ENCODE measurements around the gene NOA1.
"Not testable (repeated sequence)": the region's sequence is repeated elsewhere in the genome, so short reads cannot be mapped to it uniquely, and the experiment has no call there.

The NOA1 gene

DNA sequence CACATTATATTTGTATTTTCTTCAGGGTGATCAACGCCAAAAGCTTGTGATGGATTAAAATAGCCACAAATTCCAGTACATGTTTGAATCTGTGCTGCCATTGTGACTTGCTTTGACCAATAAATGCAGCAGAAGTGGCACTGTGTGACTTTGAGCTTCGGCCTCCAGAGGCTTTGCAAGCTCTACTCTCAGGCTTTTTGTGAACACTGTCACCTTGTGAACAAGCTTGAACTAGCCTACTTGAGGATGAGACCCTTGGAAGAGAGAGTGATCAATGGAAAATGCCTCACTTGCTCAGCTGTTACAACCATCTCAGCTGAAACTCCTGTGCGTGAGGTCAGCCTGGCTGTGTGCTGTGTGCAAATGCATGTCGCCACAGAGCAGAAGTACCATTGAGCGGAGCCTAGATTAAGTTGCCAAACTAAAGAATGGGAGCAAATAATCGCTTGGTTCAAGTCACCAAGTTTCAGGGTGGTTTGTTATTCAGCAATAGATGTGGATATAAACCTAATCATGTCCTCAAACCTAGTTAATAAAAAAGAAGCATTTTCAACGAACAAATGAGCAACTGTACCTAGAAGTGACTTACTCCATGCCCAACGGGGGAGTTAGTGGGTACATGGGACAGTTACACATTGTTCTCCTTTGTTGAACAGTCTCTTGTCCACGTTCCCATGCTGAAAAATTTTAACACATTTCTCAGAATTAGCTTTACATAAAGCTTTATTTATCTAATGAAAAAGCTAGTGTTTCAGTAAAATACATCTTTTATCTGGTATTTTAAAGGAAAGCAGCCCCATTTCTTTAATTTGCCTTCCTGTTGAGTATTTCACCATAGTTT is 23.5 kb downstream of the NOA1 start:
- no peak for DNase-seq

DNA sequence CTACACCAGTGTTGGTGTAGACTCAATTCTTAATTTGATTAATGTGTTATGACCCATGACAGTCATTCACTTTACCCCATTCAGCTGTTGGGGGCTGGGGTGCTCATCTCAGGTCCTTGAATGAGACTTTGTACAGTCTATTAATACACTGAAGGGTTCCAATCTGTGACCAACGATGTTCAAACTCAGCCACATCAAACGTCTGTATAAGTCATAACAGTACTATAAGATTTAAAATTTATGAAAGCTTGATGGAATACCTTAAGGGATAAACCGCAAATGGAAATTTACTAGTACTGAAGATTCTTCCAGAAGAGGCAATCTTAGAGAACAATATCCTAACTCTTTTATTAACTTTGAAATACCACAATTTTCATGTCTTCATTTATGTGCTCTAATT is 36.0 kb downstream of the NOA1 start:
- no peak for DNase-seq

DNA sequence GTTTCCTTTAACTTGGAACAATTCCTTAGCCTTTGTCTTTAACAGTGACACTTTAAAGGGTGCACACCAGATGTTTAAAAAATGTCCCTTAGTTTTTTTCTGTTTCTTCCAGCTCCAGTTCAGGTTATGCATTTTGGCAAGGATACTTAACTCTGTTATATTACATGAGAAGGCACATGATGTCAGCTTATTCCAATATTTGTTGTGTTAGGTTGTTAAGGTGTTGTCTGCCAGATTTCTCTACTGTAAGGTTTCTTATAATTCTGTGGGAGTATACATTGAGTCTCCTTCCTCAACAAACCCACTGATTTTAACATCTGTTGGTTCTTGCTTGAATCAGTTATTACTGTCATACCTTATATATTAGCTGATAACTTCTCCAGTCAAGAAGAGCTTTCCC is 36.4 kb downstream of the NOA1 start:
- no peak for DNase-seq

DNA sequence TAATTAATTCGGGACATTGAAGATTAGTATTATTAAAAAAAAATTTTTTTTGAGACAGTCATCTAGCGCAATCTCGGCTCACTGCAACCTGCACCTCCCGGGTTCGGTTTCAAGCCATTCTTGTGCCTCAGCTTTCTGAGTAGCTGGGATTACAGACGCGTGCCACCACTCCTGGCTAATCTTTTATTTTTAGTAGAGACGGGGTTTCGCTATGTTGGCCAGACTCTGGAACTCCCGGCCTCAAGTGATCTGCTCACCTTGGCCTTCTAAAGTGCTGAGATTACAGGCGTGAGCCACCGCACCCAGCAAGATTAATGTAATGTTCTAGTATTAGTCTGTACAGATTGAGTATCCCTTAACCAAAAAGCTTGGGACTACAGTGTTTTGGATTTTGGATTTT is 37.0 kb downstream of the NOA1 start:
- no peak for DNase-seq

DNA sequence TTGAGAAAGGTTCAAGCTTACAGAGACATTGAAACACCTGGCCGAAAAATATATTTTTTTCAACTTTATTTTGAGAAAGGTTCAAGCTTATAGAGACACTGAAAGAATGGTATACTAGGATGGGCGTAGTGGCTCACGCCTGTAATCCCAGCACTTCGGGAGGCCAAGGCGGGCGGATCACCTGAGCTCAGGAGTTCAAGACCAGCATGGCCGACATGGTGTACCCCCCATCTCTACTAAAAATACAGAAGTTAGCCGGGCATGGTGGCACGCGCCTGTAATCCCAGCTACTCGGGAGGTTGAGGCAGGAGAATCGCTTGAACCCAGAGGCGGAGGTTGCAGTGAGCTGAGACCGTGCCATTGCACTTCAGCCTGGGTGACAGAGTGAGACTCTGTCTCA is 37.6 kb downstream of the NOA1 start:
- DNase-seq = not testable (repeated sequence)

DNA sequence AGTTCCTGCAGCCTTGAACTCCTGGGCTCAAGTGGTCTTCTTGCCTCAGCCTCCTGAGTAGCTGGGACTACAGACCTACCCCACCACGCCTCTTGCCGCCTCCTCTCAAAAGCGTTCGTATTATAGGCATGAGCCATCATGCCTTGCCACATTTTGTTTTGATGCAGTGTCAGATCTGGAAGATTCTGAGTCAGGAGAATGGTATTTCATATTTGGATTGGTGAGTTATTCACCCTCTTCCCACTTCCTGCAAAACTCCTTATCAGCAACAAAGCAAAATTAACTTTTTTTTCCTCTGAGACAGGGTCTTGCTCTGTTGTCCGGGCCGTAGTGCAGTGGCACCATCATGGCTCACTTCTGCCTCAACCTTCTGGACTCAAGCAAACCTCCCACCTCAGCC is 40.1 kb downstream of the NOA1 start:
- no peak for DNase-seq

DNA sequence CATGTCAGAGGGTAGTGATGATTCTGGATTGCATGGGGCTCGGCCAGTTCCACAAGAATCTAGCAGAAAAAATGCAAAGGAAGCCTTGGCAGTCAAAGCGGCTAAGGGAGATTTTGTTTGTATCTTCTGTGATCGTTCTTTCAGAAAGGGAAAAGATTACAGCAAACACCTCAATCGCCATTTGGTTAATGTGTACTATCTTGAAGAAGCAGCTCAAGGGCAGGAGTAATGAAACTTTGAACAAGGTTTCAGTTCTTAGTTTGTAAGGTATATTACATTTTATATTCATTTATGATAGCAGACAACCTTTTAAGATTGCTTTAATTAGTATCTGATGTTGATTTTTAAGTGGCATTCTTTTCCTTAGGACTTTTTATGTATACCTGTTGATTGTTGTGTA is 45.5 kb downstream of the NOA1 start:
- no peak for DNase-seq

DNA sequence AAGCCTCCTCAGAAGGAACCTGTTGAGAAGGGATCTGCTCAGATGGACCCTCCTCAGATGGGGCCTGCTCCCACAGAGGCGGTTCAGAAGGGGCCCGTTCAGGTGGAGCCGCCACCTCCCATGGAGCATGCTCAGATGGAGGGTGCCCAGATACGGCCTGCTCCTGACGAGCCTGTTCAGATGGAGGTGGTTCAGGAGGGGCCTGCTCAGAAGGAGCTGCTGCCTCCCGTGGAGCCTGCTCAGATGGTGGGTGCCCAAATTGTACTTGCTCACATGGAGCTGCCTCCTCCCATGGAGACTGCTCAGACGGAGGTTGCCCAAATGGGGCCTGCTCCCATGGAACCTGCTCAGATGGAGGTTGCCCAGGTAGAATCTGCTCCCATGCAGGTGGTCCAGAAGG is 46.8 kb downstream of the NOA1 start:
- DNase-seq = no peak

DNA sequence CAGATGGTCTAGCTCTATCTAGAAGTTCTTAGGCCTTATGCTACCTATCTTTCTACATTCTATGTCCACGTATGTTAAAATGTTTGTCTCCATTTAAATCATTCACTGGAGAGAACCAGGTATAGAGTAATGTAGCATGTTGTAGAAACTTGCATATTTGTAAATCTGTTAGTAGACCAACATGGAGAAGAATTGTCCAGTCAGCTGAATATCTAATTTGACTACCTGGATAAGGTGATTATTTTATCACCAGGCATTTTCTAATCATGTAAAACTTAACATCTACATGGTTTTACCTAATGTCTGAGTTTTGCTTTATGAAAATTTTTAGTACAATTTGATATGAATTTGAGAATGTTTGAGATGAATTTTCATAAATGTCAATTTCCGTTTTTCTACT is 50.2 kb downstream of the NOA1 start:
- no peak for DNase-seq

DNA sequence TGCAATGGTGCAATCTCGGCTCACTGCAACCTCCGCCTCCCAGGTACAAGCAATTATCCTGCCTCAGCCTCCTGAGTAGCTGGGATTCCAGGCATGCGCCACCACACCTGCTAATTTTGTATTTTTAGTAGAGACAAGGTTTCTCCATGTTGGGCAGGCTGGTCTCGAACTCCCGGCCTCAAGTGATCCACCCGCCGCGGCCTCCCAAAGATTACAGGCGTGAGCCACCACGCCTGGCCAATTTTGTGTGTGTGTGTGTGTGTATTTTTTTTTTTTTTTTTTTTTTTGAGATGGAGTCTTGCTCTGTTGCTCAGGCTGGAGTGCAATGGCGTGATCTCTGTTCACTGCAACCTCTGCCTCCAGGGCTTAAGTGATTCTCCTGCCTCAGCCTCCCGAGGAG is 62.4 kb downstream of the NOA1 start:
- DNase-seq = not testable (repeated sequence)

DNA sequence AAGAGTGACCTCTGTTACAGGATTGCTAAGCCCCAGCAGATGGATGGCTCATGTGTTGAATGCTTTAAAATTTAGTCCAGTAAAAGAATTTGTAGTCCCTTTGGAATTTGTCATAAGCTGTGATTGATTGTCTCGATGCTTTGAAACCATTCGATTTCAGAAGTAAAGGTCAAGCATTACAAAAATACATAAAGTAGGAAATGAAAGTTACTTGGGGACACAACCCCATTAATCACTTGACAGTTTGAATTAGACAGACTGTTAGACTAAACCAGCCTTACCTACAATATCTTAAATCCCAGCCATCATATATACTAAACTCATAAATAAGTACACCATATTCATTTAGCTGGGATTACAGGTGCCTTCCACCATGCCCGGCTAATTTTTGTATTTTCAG is 63.1 kb downstream of the NOA1 start:
- DNase-seq = no peak
